Raji (cell line): ENCODE measurements around the gene TANGO6.

Source experiments
- POLR2A ChIP-seq: IDR thresholded peaks from 2 replicates; pipeline ENCODE4 v1.6.1; 2011; ENCODE audit warnings: low read depth, low read length, control low read depth; ENCODE audit not compliant: insufficient read depth

The TANGO6 gene

GRCh38 chr16:68927018-68927417 lies 83.7 kb downstream of the TANGO6 start:
- TF ChIP-seq POLR2A = no peak

GRCh38 chr16:68931196-68931595 lies 87.9 kb downstream of the TANGO6 start:
- no peak for TF ChIP-seq POLR2A

GRCh38 chr16:68934402-68934801 lies 91.1 kb downstream of the TANGO6 start:
- no peak for TF ChIP-seq POLR2A

GRCh38 chr16:68935008-68935407 lies 91.7 kb downstream of the TANGO6 start:
- TF ChIP-seq POLR2A = no peak

- no peak for TF ChIP-seq POLR2A
Measured at GRCh38 chr16:68936736-68937631, 93.7 kb downstream of the TANGO6 start.

GRCh38 chr16:68939692-68940320 lies 96.5 kb downstream of the TANGO6 start:
- TF ChIP-seq POLR2A = no peak

- no peak for TF ChIP-seq POLR2A
Measured at GRCh38 chr16:68940816-68941215, 97.5 kb downstream of the TANGO6 start.

- TF ChIP-seq POLR2A = no peak
Measured at GRCh38 chr16:68943961-68944360, 100.6 kb downstream of the TANGO6 start.

GRCh38 chr16:68948230-68948910 lies 105.0 kb downstream of the TANGO6 start:
- no peak for TF ChIP-seq POLR2A

GRCh38 chr16:68951991-68952877 lies 108.9 kb downstream of the TANGO6 start:
- TF ChIP-seq POLR2A = no peak

- no peak for TF ChIP-seq POLR2A
Measured at GRCh38 chr16:68954911-68955635, 111.7 kb downstream of the TANGO6 start.

GRCh38 chr16:68960910-68961309 lies 117.6 kb downstream of the TANGO6 start:
- TF ChIP-seq POLR2A = no peak

GRCh38 chr16:68961778-68962402 lies 118.6 kb downstream of the TANGO6 start:
- TF ChIP-seq POLR2A = no peak

- TF ChIP-seq POLR2A = no peak
Measured at GRCh38 chr16:68969338-68969737, 126.0 kb downstream of the TANGO6 start.

- TF ChIP-seq POLR2A = no peak
Measured at GRCh38 chr16:68972013-68972412, 128.7 kb downstream of the TANGO6 start.
